Stomach (tissue), 19 donors: ENCODE measurements around the gene FAT3. TPM values are rescaled to one million over a fixed set of nuclear protein-coding genes. Genes with fewer than 3 reads are reported as not detected.

Source experiments
- DNase-seq, 2 donors: peaks; one replicate each; pipeline versions ENCODE4 v3.0.0 to v3.0.0-alpha.2; 2013 to 2019
- H3K27ac ChIP-seq, 5 donors: fragments of 200-600 bp in 4 of 5; sonication (generic) in 4 of 5; one replicate each; pipeline ENCODE4 v1.5.1; 2013 to 2019; ENCODE audit warnings: mild to moderate bottlenecking in 1 of 5, moderate library complexity in 1 of 5
- H3K27me3 ChIP-seq, 3 donors: fragments of 200-600 bp; sonication (generic); one replicate each; pipeline ENCODE4 v1.5.1; 2017 to 2019; ENCODE audit warnings: mixed run types in 1 of 3
- H3K36me3 ChIP-seq, 4 donors: fragments of 200-600 bp; sonication (generic); 1 replicate in 3 of 4; 2 replicates in 1 of 4; pipeline ENCODE4 v1.5.1; 2016 to 2019
- H3K4me1 ChIP-seq, 4 donors: fragments of 200-600 bp; sonication (generic); one replicate each; pipeline ENCODE4 v1.5.1; 2016 to 2019
- H3K4me3 ChIP-seq, 4 donors: fragments of 200-600 bp; sonication (generic) in 3 of 4; one replicate each; pipeline ENCODE4 v1.5.1; 2016 to 2019; ENCODE audit warnings: mild to moderate bottlenecking in 1 of 4
- H3K9me3 ChIP-seq, 4 donors: fragments of 200-600 bp; sonication (generic); one replicate each; pipeline ENCODE4 v1.5.1; 2016 to 2019
- CTCF ChIP-seq, 7 experiments: fragments of 450-650 bp in 4 of 7; fragments of 200-600 bp in 3 of 7; sonication (generic) in 3 of 7; IDR thresholded peaks; one replicate each; pipeline ENCODE4 v1.5.1; 2016 to 2019; ENCODE audit warnings: antibody characterized with exemption in 7 of 7, control low read depth in 2 of 7, mild to moderate bottlenecking in 1 of 7
- EP300 ChIP-seq: sonication (generic); formaldehyde crosslinking; IDR thresholded peaks from one replicate; pipeline ENCODE4 v1.6.1; 2017; ENCODE audit warnings: antibody characterized with exemption
- POLR2A ChIP-seq, 4 donors: fragments of 450-650 bp; IDR thresholded peaks; one replicate each; pipeline ENCODE4 v1.6.1; 2016; ENCODE audit warnings: antibody characterized with exemption in 4 of 4, control low read depth in 2 of 4, mild to moderate bottlenecking in 1 of 4, moderate library complexity in 1 of 4
- POLR2AphosphoS5 ChIP-seq, 3 donors: sonication (generic); formaldehyde crosslinking; IDR thresholded peaks; one replicate each; pipeline ENCODE4 v1.6.1; 2016; ENCODE audit warnings: antibody characterized with exemption in 3 of 3
- WGBS, 5 donors: extraction: QIAGEN DNeasy Blood & Tissue Kit in 3 of 5; methylation state at CpG; one replicate each; pipeline versions ENCODE4 v1.1.5 to v1.1.7; 2013 to 2018; 5-methylcytosine and 5-hydroxymethylcytosine counted together
- intact Hi-C: fragments of 100-400 bp; cut with DNase I; formaldehyde crosslinking; loops from one replicate; pipeline ENCODE4 v1.15.1; 2023; ENCODE audit warnings: low total_unique reads
- long read RNA-seq, 10 donors: transcript quantifications; one replicate each; lab custom pipeline, GENCODE V29; 2026
- polyA plus RNA-seq, 3 donors: library from polyadenylated mRNA; stranded (reverse); fragments of 200-250 nt; gene quantifications; one replicate each; pipeline ENCODE4 v1.2.3, GENCODE V29; 2013
- total RNA-seq, 5 donors: library from RNA; depleted of rRNA; stranded (reverse); fragments of >200 nt; gene quantifications; one replicate each; pipeline versions ENCODE4 v1.1.0 to v1.2.3, GENCODE V29; 2014 to 2016
- donor health status: healthy with polysubstance abuse.
- donor health status: Bipolar disorder and iron deficiency.
- donor health status: healthy.

FAT3 gene
- total RNA-seq = 10 to 100 TPM in 3 of 5 donors, 1 to 10 TPM in 1, under 1 TPM in 1; under 0.01 to 54.3 (median 42.0) TPM
- polyA plus RNA-seq = 1 to 10 TPM in 1 of 3 donors, under 1 TPM in 2; 0.06 to 1.6 (median 0.15) TPM
- long read RNA-seq, donor 1 = 0 reads
- long read RNA-seq, donor 2 = 0 reads
- long read RNA-seq, donor 3 = 0 reads
- long read RNA-seq, donor 4 = 0 reads
- long read RNA-seq, donor 5 = 0 reads
- long read RNA-seq, donor 6 = 0 reads
- long read RNA-seq, donor 7 = 0 reads
- long read RNA-seq, donor 8, partial matches to known transcripts = 0 of 1 reads
- long read RNA-seq, donor 8, other reads (novel, unspliced or antisense) = 0 of 1 reads
- long read RNA-seq, donor 9, partial matches to known transcripts = 0 of 1 reads
- long read RNA-seq, donor 9, other reads (novel, unspliced or antisense) = 0 of 1 reads
- long read RNA-seq, donor 10 = 0 reads

- 1 to 4% (median 3%) methylated on average over 32 to 80 of the region's 82 CpGs for WGBS, 5 donors
- H3K27me3 ChIP-seq = peaks cover 3 to 72% (median 38%) of the 10 kb centered on the region in 3 donors
- no peaks in the 10 kb centered on the region for H3K36me3 ChIP-seq
- H3K4me1 ChIP-seq = peaks cover 24 to 56% (median 42%) of the 10 kb centered on the region in 4 donors
- peak within 1 kb of the TSS; percentile 51 to 61 (median 53) for H3K4me3 ChIP-seq
- peak in 1 of 2 donors; percentile 89 for DNase-seq
- intact Hi-C loops = no loop called here
- H3K9me3 ChIP-seq = peaks cover 0 to 5% (median 0%) of the 10 kb centered on the region in 4 donors
- peak within 1 kb of the TSS in 3 of 5 donors; percentile 20 to 80 (median 61) for H3K27ac ChIP-seq
- TF ChIP-seq POLR2A (IDR thresholded peaks at IDR 0.05) (no peak), EP300 (no peak), CTCF (IDR thresholded peaks at IDR 0.05) (no peak), POLR2AphosphoS5 (IDR thresholded peaks at IDR 0.05) (no peak)
Measured at GRCh38 chr11:92224407-92225124, at the start of gene FAT3. Gene FAT3 (plus strand): TSS chr11:92224818. CDS start chr11:92352113, 127,295 bp downstream.

- Histone ChIP-seq H3K27ac (no peak overlapping the region), H3K36me3 (no peaks in the 10 kb centered on the region), H3K27me3 (no peaks in the 10 kb centered on the region), H3K9me3 (no peaks in the 10 kb centered on the region), H3K4me3 (no peak overlapping the region), H3K4me1 (no peaks in the 10 kb centered on the region)
- no peak for TF ChIP-seq POLR2A (IDR thresholded peaks at IDR 0.05)
- no peak for TF ChIP-seq EP300
- no peak for DNase-seq
- intact Hi-C loops = no loop called here
- 23 to 44% (median 33%) methylated on average over 2 of the region's 2 CpGs for WGBS, 5 donors
Measured at GRCh38 chr11:92179017-92179670, 45.5 kb upstream of the FAT3 start.

- H3K9me3 ChIP-seq = no peaks in the 10 kb centered on the region
- H3K27me3 ChIP-seq = no peaks in the 10 kb centered on the region
- no peak overlapping the region for H3K27ac ChIP-seq
- no peak for DNase-seq
- TF ChIP-seq EP300 = no peak
- no peak for TF ChIP-seq POLR2AphosphoS5 (IDR thresholded peaks at IDR 0.05)
- no peak for TF ChIP-seq POLR2A (IDR thresholded peaks at IDR 0.05)
- TF ChIP-seq CTCF (IDR thresholded peaks at IDR 0.05) = no peak
- no peak overlapping the region for H3K4me3 ChIP-seq
- intact Hi-C loops = no loop called here
- H3K4me1 ChIP-seq = no peaks in the 10 kb centered on the region
- H3K36me3 ChIP-seq = no peaks in the 10 kb centered on the region
Measured at GRCh38 chr11:92180226-92180625, 44.4 kb upstream of the FAT3 start.

GRCh38 chr11:92180664-92181251 is 43.9 kb upstream of the FAT3 start:
- intact Hi-C loops = no loop called here
- Histone ChIP-seq H3K9me3 (no peaks in the 10 kb centered on the region), H3K4me3 (no peak overlapping the region), H3K36me3 (no peaks in the 10 kb centered on the region), H3K27me3 (no peaks in the 10 kb centered on the region), H3K4me1 (no peaks in the 10 kb centered on the region), H3K27ac (no peak overlapping the region)
- WGBS, 5 donors = 50 to 67% (median 58%) methylated on average over 5 of the region's 5 CpGs
- no peak for DNase-seq
- no peak for TF ChIP-seq POLR2A (IDR thresholded peaks at IDR 0.05)
- TF ChIP-seq POLR2AphosphoS5 (IDR thresholded peaks at IDR 0.05) = no peak
- no peak for TF ChIP-seq EP300
- TF ChIP-seq CTCF (IDR thresholded peaks at IDR 0.05) = no peak
